GM23338 (cell line): ENCODE results near the gene ZNF277. TPM values are rescaled to one million over a fixed set of nuclear protein-coding genes. Genes with fewer than 3 reads are reported as not detected.

ENCODE experiments used
- CREB1 ChIP-seq: fragments of 250-450 bp; sonication (Bioruptor Pico); IDR thresholded peaks from 2 replicates; pipeline ENCODE4 v1.5.0; 2020; ENCODE audit warnings: low read depth, mild to moderate bottlenecking, moderate library complexity
- POLR2AphosphoS5 ChIP-seq: IDR thresholded peaks from 2 replicates; pipeline ENCODE4 v1.6.1; 2016; ENCODE audit warnings: antibody characterized with exemption, low read depth
- polyA plus RNA-seq: library from polyadenylated mRNA; unstranded; fragments of >200 nt; fragmentation: Nextera tagmentation; extraction: Ambion mirVana; gene quantifications from 2 replicates; pipeline ENCODE4 v1.2.1, GENCODE V29; 2016
- total RNA-seq: library from RNA; depleted of rRNA; stranded (reverse); fragments of >200 nt; shearing (Covaris generic); gene quantifications from 2 replicates; pipeline ENCODE4 v1.2.3, GENCODE V29; 2014
- TF ChIP-seq, protein P1 (sequence below): IDR thresholded peaks from one replicate; pipeline ENCODE4 v1.6.1; 2018; ENCODE audit warnings: antibody characterized with exemption; ENCODE audit not compliant: unreplicated experiment
- TF ChIP-seq, protein P2 (sequence below): fragments of 250-450 bp; sonication (Bioruptor Pico); IDR thresholded peaks from 2 replicates; pipeline ENCODE4 v1.5.0; 2020; ENCODE audit warnings: mild to moderate bottlenecking, moderate library complexity

Gene ZNF277
- total and polyA plus RNA-seq, 2 experiments from 2014 or later: 25.4 to 28.9 TPM

- TF ChIP-seq, protein P1, sequence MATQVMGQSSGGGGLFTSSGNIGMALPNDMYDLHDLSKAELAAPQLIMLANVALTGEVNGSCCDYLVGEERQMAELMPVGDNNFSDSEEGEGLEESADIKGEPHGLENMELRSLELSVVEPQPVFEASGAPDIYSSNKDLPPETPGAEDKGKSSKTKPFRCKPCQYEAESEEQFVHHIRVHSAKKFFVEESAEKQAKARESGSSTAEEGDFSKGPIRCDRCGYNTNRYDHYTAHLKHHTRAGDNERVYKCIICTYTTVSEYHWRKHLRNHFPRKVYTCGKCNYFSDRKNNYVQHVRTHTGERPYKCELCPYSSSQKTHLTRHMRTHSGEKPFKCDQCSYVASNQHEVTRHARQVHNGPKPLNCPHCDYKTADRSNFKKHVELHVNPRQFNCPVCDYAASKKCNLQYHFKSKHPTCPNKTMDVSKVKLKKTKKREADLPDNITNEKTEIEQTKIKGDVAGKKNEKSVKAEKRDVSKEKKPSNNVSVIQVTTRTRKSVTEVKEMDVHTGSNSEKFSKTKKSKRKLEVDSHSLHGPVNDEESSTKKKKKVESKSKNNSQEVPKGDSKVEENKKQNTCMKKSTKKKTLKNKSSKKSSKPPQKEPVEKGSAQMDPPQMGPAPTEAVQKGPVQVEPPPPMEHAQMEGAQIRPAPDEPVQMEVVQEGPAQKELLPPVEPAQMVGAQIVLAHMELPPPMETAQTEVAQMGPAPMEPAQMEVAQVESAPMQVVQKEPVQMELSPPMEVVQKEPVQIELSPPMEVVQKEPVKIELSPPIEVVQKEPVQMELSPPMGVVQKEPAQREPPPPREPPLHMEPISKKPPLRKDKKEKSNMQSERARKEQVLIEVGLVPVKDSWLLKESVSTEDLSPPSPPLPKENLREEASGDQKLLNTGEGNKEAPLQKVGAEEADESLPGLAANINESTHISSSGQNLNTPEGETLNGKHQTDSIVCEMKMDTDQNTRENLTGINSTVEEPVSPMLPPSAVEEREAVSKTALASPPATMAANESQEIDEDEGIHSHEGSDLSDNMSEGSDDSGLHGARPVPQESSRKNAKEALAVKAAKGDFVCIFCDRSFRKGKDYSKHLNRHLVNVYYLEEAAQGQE: no peak
- no peak for TF ChIP-seq CREB1
- TF ChIP-seq, protein P2, sequence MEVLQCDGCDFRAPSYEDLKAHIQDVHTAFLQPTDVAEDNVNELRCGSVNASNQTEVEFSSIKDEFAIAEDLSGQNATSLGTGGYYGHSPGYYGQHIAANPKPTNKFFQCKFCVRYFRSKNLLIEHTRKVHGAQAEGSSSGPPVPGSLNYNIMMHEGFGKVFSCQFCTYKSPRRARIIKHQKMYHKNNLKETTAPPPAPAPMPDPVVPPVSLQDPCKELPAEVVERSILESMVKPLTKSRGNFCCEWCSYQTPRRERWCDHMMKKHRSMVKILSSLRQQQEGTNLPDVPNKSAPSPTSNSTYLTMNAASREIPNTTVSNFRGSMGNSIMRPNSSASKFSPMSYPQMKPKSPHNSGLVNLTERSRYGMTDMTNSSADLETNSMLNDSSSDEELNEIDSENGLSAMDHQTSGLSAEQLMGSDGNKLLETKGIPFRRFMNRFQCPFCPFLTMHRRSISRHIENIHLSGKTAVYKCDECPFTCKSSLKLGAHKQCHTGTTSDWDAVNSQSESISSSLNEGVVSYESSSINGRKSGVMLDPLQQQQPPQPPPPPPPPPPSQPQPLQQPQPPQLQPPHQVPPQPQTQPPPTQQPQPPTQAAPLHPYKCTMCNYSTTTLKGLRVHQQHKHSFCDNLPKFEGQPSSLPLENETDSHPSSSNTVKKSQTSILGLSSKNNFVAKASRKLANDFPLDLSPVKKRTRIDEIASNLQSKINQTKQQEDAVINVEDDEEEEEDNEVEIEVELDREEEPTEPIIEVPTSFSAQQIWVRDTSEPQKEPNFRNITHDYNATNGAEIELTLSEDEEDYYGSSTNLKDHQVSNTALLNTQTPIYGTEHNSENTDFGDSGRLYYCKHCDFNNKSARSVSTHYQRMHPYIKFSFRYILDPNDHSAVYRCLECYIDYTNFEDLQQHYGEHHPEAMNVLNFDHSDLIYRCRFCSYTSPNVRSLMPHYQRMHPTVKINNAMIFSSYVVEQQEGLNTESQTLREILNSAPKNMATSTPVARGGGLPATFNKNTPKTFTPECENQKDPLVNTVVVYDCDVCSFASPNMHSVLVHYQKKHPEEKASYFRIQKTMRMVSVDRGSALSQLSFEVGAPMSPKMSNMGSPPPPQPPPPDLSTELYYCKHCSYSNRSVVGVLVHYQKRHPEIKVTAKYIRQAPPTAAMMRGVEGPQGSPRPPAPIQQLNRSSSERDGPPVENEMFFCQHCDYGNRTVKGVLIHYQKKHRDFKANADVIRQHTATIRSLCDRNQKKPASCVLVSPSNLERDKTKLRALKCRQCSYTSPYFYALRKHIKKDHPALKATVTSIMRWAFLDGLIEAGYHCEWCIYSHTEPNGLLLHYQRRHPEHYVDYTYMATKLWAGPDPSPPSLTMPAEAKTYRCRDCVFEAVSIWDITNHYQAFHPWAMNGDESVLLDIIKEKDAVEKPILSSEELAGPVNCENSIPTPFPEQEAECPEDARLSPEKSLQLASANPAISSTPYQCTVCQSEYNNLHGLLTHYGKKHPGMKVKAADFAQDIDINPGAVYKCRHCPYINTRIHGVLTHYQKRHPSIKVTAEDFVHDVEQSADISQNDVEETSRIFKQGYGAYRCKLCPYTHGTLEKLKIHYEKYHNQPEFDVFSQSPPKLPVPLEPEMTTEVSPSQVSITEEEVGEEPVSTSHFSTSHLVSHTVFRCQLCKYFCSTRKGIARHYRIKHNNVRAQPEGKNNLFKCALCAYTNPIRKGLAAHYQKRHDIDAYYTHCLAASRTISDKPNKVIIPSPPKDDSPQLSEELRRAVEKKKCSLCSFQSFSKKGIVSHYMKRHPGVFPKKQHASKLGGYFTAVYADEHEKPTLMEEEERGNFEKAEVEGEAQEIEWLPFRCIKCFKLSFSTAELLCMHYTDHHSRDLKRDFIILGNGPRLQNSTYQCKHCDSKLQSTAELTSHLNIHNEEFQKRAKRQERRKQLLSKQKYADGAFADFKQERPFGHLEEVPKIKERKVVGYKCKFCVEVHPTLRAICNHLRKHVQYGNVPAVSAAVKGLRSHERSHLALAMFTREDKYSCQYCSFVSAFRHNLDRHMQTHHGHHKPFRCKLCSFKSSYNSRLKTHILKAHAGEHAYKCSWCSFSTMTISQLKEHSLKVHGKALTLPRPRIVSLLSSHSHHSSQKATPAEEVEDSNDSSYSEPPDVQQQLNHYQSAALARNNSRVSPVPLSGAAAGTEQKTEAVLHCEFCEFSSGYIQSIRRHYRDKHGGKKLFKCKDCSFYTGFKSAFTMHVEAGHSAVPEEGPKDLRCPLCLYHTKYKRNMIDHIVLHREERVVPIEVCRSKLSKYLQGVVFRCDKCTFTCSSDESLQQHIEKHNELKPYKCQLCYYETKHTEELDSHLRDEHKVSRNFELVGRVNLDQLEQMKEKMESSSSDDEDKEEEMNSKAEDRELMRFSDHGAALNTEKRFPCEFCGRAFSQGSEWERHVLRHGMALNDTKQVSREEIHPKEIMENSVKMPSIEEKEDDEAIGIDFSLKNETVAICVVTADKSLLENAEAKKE (CRISPR knock-in tag): no peak
- TF ChIP-seq POLR2AphosphoS5: no peak
Measured at GRCh38 chr7:112283382-112283910, 77.0 kb downstream of the ZNF277 start (continued).
